ENCODE measurements around the gene NMT2. TPM values are rescaled to one million over a fixed set of nuclear protein-coding genes. Genes with fewer than 3 reads are reported as not detected.

NMT2 gene
- total and polyA plus RNA-seq, 2 of the 4 experiments (the other 2 are of a cell fraction): 18.7 to 41.0 TPM

GRCh38 chr10:15083674-15084501 lies 84.6 kb downstream of the NMT2 start (continued):
- no peak for TF ChIP-seq ELK1 (IDR thresholded peaks at IDR 0.05; ENCODE audit: borderline replicate concordance, low read depth, low read length)

- no peak overlapping the region for H2BK20ac ChIP-seq (ENCODE audit: low read depth, low read length)
- no peaks in the 10 kb centered on the region for H3K79me1 ChIP-seq (ENCODE audit: low read depth in 1 of 2, low read length in 2 of 2)
- no peak overlapping the region for H3K4me2 ChIP-seq (ENCODE audit: low read depth, low read length)
- H3K23ac ChIP-seq (ENCODE audit: low read depth, low read length): no peak overlapping the region
- H3K14ac ChIP-seq (replicated peaks; ENCODE audit: low read depth, low read length): no peak overlapping the region
- H3K56ac ChIP-seq (ENCODE audit: extremely low read depth, insufficient read depth, low read length): no peak overlapping the region
- no peak overlapping the region for H4K91ac ChIP-seq (ENCODE audit: insufficient read depth, low read depth, low read length)
- no peak overlapping the region for H3K27ac ChIP-seq (ENCODE audit: insufficient read depth, low read length)
- H2AK9ac ChIP-seq (replicated peaks; ENCODE audit: low read depth, low read length, poor library complexity): no peak overlapping the region
- H3K9ac ChIP-seq (ENCODE audit: low read depth, low read length): no peak overlapping the region
- H2BK120ac ChIP-seq (ENCODE audit: low read depth, low read length): no peak overlapping the region
- in situ Hi-C loops (cut with MboI; ENCODE audit: low sequenced_read_pairs): loop anchor here (25.0 kb wide), 1 partner anchor 563 kb away; no protein-coding TSS in a partner anchor
- H3K4ac ChIP-seq (ENCODE audit: low read depth, low read length): no peak overlapping the region
- H4K5ac ChIP-seq (ENCODE audit: low read depth, low read length): no peak overlapping the region
- dilution Hi-C loops (cut with HindIII; ENCODE audit: low sequenced_read_pairs, unreplicated experiment): no loop called here
- no peak overlapping the region for H2AFZ ChIP-seq (replicated peaks; ENCODE audit: low read length, poor library complexity)
- H2AK5ac ChIP-seq (ENCODE audit: low read depth, low read length): no peak overlapping the region
- peaks cover 6% of the 10 kb centered on the region for H3K9me3 ChIP-seq (ENCODE audit: control insufficient read depth, insufficient read depth, low read length)
- H4K8ac ChIP-seq (ENCODE audit: low read depth in 2 of 2, low read length in 2 of 2): no peak overlapping the region
- no peak overlapping the region for H2BK15ac ChIP-seq (ENCODE audit: low read depth, low read length)
- no peak overlapping the region for H3K18ac ChIP-seq (ENCODE audit: low read depth, low read length)
- H3K9me1 ChIP-seq (ENCODE audit: insufficient read depth, low read length): no peaks in the 10 kb centered on the region
- WGBS, 2 experiments (ENCODE audit: extremely low coverage in 2 of 2, insufficient read length in 1 of 2): 80% methylated on average over 1 of the region's 3 CpGs; no CpG with 5 or more reads in 1 of the 2 experiments
- no peaks in the 10 kb centered on the region for H3K36me3 ChIP-seq (ENCODE audit: control insufficient read depth, insufficient read depth, low read length)
- ATAC-seq (ENCODE audit: low read depth): no peak
- intact Hi-C loops (cut with micrococcal nuclease): no loop called here
- H2BK5ac ChIP-seq (ENCODE audit: low read depth, low read length, poor library complexity, severe bottlenecking): no peak overlapping the region
- no peaks in the 10 kb centered on the region for H4K20me1 ChIP-seq (ENCODE audit: insufficient read depth, low read length)
- ChIA-PET CTCF (no interaction called here), POLR2A (ENCODE audit: unreplicated experiment) (no interaction called here)
- peaks cover 4% of the 10 kb centered on the region; the same call in 1 of the 2 replicates for H3K27me3 ChIP-seq (ENCODE audit: control insufficient read depth, insufficient read depth, low read length)
- BruUV-seq (replicated peaks): no TSS peak
- no peak for DNase-seq
- no peak overlapping the region for H3K4me3 ChIP-seq (ENCODE audit: insufficient read depth, low read depth, low read length)
- H3K4me1 ChIP-seq (ENCODE audit: control insufficient read depth, insufficient read depth, low read length): no peaks in the 10 kb centered on the region
- TF ChIP-seq MXI1 (IDR thresholded peaks at IDR 0.05; ENCODE audit: borderline replicate concordance, low read depth, low read length): no peak
- TF ChIP-seq RCOR1 (IDR thresholded peaks at IDR 0.05; ENCODE audit: insufficient replicate concordance, low read length): no peak
- TF ChIP-seq USF2 (IDR thresholded peaks at IDR 0.05; ENCODE audit: low read depth, low read length): no peak
- TF ChIP-seq NFE2L2 (IDR thresholded peaks at IDR 0.05; ENCODE audit: low read depth, low read length): no peak
- no peak for TF ChIP-seq MAZ (IDR thresholded peaks at IDR 0.05; ENCODE audit: borderline replicate concordance, low read depth, low read length)
- no peak for TF ChIP-seq SMC3 (IDR thresholded peaks at IDR 0.05; ENCODE audit: low read depth, low read length)
- no peak for TF ChIP-seq FOS (IDR thresholded peaks at IDR 0.05; ENCODE audit: low read depth, low read length)
- no peak for TF ChIP-seq BHLHE40 (IDR thresholded peaks at IDR 0.05; ENCODE audit: low read depth, low read length)
- TF ChIP-seq POLR2A (IDR thresholded peaks at IDR 0.05; ENCODE audit: low read depth, low read length): no peak
- TF ChIP-seq RAD21 (IDR thresholded peaks at IDR 0.05; ENCODE audit: low read length): no peak
- TF ChIP-seq CEBPB (IDR thresholded peaks at IDR 0.05; ENCODE audit: low read depth, low read length): no peak
- no peak for TF ChIP-seq MAFK (IDR thresholded peaks at IDR 0.05; ENCODE audit: low read depth, low read length)
Observed at GRCh38 chr10:15075421-15075820, 93.1 kb downstream of the NMT2 start.
